HEK293T (cell line): ENCODE data around the gene FRYL.

Source experiments
- ARNT ChIP-seq: fragments of 450-650 bp; IDR thresholded peaks from 2 replicates; pipeline ENCODE4 v1.6.1; 2017; ENCODE audit warnings: mild to moderate bottlenecking
- BHLHE40 ChIP-seq: fragments of 450-650 bp; IDR thresholded peaks from 2 replicates; pipeline ENCODE4 v1.6.1; 2016; ENCODE audit warnings: mild to moderate bottlenecking, moderate library complexity, borderline replicate concordance
- ELF4 ChIP-seq: fragments of 450-650 bp; IDR thresholded peaks from 2 replicates; pipeline ENCODE4 v1.6.1; 2017; ENCODE audit warnings: antibody characterized with exemption
- FOXA1 ChIP-seq: fragments of 450-650 bp; IDR thresholded peaks from 2 replicates; pipeline ENCODE4 v1.6.1; 2016; ENCODE audit warnings: mild to moderate bottlenecking
- FOXK2 ChIP-seq: fragments of 450-650 bp; IDR thresholded peaks from 2 replicates; pipeline ENCODE4 v1.6.1; 2016; ENCODE audit warnings: mild to moderate bottlenecking
- FOXM1 ChIP-seq: fragments of 450-650 bp; IDR thresholded peaks from 2 replicates; pipeline ENCODE4 v1.6.1; 2017; ENCODE audit warnings: mild to moderate bottlenecking, borderline replicate concordance
- LEF1 ChIP-seq: fragments of 450-650 bp; IDR thresholded peaks from 2 replicates; pipeline ENCODE4 v1.6.1; 2017; ENCODE audit warnings: mild to moderate bottlenecking, borderline replicate concordance
- NFRKB ChIP-seq: fragments of 450-650 bp; IDR thresholded peaks from 2 replicates; pipeline ENCODE4 v1.6.1; 2016; ENCODE audit warnings: mild to moderate bottlenecking, moderate library complexity
- PKNOX1 ChIP-seq: fragments of 450-650 bp; IDR thresholded peaks from 2 replicates; pipeline ENCODE4 v1.6.1; 2016
- SP1 ChIP-seq: fragments of 450-650 bp; IDR thresholded peaks from 2 replicates; pipeline ENCODE4 v1.6.1; 2017
- SUZ12 ChIP-seq: fragments of 450-650 bp; IDR thresholded peaks from 2 replicates; pipeline ENCODE4 v1.6.1; 2016; ENCODE audit warnings: mild to moderate bottlenecking
- TARDBP ChIP-seq: fragments of 450-650 bp; IDR thresholded peaks from 2 replicates; pipeline ENCODE4 v1.6.1; 2016
- ZNF384 ChIP-seq: fragments of 450-650 bp; IDR thresholded peaks from 2 replicates; pipeline ENCODE4 v1.6.1; 2016

DNA sequence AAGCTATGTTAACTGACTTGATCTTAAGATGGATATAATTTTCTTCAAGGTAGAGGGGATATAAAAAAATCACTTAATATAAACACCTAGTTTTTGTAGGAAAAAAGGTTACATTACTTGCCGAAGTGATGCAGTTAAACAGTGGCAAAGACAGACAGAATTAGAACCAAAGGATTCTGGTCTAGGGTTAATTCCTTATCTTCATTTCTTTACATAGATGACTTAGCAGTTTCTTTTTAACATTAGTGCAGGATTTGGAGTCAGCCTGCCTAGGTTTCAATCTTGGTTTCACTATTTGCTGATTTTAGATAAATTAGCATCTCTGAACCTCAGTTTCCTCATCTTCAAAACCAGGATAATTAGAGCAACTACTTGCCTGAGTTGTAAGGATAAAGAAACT lies 275.7 kb downstream of the FRYL start:
- TF ChIP-seq FOXK2 (no peak), NFRKB (no peak), LEF1 (no peak), FOXM1 (no peak), PKNOX1 (no peak), ZNF384 (no peak), ELF4 (no peak), FOXA1 (no peak), SUZ12 (no peak), SP1 (no peak), BHLHE40 (no peak), TARDBP (no peak), ARNT (no peak)
